Kasumi-1 (cell line): ENCODE data around the gene KIRREL1.
"Not testable (repeated sequence)": the region's sequence is repeated elsewhere in the genome, so short reads cannot be mapped to it uniquely, and the experiment has no call there.

ENCODE experiments used
- DNase-seq, 2 experiments: peaks; one replicate each; lab custom pipeline; 2025; lab: John Stamatoyannopoulos, UW

Gene KIRREL1

DNA sequence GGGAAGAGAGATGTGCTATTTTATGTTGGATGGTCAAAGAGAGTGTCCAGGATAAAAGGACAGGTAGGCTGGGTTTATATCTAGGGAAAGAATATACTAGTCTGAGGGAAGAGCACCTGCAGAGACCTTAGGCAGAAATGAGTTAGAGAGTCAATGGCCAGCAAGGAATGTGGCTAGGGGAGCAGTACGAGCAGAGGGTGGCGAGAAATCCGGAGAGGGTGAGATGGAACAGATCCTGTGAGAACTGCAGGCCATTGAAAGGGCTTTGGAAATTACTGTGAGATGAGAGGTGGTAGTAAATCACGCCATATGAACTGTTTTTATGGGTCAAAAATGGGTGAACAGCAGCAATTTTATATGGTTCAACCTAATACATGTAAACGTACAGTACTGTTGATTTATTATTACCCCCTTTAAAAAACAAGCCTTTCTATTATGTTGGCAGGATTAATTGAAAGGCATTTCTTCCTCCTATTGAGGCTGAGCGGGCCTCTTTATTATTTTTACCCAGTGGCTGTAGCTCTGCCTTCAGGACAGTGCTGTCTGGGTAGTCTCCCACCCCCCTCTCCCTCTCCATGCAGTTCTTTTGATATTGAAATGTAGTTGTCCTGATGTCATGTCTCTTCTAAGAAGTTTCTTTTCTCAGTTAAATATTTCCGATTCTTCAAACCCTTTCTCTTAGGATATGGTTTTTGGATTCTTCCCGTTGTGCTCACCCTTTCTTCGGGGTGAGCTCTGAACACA is 112.1 kb downstream of the KIRREL1 start:
- DNase-seq = no peak

GRCh38 chr1:158107916-158108315 is 114.5 kb downstream of the KIRREL1 start:
- no peak for DNase-seq

DNA sequence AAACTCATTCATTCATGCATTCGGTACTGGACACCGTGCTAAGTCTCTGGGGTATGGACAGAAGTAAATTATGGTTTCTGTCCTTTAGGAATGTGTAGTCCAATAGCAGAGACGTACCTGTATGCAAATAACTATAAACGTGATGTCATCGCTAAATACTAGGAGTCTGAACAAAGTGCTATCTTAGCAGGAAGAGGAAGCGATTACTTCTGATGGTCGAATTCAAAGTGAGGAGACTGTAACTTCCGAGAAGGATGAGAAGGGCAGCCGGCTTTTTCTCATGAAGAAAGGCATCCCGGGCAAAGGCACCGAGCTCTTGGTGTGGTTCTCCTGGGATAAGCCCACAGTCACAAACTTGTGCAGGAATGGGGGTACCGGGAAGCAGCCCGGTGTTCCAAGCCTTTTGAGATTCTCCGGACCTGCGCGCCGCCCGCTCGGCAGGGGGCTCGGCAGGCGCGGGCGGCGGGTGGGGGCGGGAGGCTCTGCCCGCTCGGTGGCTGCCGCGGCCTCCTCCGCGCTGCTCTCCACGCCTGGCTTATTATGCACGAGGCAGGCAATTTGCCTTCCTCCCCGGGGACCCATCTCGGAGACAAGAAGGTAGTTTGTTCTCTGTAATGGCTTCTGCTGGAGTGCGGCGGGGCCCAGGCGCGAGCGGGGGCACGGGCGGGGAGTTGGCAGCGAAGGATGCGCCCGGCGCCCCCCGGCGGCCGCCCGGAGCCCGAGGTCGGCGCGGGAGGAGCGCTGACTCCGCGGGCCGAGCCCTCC is 119.7 kb downstream of the KIRREL1 start:
- DNase-seq = no peak

DNA sequence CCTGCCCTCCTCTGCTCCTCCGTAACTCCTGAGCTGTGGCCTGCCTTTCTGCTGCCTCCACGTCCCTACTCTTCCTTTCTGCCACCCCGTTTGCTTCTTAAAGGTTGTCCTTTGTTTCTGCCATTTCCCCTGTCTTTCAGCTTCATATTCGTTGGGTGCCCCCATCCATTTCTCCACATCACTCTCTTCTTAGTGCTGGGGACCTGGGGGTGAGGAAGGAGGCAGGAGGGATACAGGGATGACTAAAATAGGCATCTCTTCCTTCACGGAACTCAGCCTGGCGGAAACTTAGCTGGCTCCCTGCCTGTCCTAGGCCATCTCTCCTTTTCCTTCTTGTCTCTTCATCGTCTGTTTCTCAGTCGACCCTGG is 120.3 kb downstream of the KIRREL1 start:
- DNase-seq = no peak

- DNase-seq = no peak
Measured at GRCh38 chr1:158115126-158115525, 121.7 kb downstream of the KIRREL1 start.

DNA sequence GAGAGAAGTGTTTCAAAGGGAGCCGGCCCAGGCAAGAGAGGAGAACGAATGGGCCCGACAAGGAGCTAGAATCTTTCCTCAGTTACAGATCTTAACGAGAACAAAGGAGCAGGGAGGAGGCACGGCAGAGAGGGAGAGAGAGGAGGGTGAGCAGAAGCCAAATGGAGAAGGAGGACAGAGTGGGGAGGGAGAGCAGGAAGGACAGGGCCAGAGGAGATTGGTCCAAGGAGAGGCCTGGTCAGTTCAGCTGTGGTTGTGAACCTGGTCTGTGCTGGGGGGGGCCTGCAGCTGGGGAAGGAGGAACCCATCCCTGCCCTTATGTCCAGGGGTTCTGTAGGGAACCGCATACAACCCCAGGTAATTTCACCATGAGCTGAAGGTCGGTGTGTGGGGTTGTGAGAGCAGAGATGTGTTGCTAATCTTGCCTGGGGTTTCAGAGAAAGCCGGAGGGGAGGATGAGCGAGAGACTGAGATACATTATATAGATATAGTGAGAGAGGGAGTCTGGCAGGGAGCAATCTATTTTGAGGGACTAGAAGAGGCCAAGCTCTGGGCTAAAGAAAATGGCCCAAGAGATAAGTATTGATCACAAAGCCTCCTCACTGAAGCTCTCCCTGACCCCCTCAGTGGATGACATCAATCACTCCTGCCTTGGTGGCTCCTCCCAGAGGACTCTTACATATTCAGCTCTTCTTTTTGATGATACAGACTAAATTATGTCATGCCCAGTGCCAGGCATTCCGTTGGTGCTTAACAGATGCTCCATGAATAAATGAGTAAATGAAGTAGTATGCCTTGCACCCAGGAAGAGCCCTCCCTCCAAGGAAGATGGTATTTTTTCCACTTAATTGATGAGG is 123.1 kb downstream of the KIRREL1 start:
- DNase-seq = no peak

- DNase-seq = peak; percentile 2 to 11
Measured at GRCh38 chr1:158117854-158118704, 124.6 kb downstream of the KIRREL1 start.

GRCh38 chr1:158118713-158119402 is 125.4 kb downstream of the KIRREL1 start:
- no peak for DNase-seq

DNA sequence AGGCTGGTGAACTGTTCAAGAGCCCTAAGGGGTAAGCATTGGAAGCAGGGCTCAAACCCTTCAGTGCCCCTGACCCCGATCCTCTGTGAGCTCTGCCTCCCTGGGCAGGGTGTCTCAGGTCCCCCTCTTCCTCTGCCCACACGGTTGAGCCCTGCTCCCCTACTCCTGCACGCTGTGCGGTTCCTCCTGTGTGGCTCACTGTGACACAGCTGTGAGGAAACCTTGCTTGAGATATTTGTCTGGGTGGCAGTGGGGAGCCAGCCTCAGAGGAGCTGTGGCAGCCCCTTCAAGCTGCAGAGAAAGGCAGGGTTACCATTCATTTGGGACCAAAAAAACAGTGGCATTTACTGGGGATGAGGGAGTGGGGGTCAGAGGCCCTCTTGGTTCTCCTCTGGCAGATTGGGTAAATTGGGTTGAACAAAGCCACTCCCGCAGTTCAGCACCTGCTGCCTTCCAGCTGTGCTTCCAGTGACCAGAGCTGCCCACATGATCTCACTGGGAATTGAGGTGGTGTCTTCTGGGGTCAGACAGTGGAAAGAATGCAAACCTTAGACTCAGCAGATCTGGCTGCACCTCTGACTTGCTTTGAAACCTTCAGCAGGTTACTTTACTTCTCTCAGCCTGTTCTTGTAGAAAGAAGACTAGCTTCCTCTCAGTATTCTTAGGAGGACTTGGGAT is 126.7 kb downstream of the KIRREL1 start:
- DNase-seq = no peak

- DNase-seq = peak; percentile 11 to 16
Measured at GRCh38 chr1:158121604-158122254, 128.3 kb downstream of the KIRREL1 start.

GRCh38 chr1:158122833-158123388 is 129.5 kb downstream of the KIRREL1 start:
- DNase-seq = no peak

DNA sequence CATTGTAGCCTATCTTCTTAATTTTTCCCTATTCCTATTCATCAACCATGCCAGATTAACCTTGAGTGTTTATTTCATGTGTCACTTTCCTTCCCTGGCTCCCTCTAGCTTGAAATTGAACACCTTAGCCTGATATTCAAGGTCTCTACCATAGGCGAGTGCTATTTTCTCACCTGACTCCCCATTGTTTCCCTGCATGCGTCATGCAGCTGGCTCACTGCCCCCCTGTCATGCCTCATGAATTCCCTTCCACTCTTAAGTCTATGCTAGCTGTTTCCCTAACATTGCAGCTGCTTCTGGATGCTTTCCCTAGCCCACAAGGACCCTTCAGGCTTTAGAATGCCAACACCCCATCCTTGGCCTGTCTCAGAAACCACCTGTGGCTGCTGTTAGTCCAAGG is 130.6 kb downstream of the KIRREL1 start:
- DNase-seq = no peak

- peak; percentile 88 to 90 for DNase-seq
Measured at GRCh38 chr1:158124999-158125398, 131.6 kb downstream of the KIRREL1 start.

DNA sequence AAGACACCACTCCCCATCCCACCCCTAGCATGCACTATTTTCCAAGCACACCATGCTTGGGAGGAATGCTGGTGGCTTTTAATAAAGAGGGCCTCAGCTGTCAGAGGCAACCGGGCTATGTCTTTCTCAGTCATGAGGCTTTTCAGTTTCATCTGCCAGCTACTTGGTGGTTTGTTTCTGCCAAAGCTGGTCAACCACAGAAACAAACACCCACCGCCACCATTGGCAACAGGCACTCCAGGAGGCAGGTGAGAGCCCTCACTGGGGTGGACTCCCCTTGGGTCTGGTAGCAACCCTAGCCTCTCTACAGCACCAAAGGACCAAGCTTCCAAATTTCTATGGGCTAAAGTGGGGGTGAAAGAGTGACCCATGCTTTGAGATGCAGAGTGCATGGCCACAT is 133.0 kb downstream of the KIRREL1 start:
- no peak for DNase-seq

- not testable (repeated sequence) for DNase-seq
Measured at GRCh38 chr1:158128531-158128930, 135.1 kb downstream of the KIRREL1 start.

GRCh38 chr1:158131217-158131616 is 137.8 kb downstream of the KIRREL1 start:
- DNase-seq = no peak

DNA sequence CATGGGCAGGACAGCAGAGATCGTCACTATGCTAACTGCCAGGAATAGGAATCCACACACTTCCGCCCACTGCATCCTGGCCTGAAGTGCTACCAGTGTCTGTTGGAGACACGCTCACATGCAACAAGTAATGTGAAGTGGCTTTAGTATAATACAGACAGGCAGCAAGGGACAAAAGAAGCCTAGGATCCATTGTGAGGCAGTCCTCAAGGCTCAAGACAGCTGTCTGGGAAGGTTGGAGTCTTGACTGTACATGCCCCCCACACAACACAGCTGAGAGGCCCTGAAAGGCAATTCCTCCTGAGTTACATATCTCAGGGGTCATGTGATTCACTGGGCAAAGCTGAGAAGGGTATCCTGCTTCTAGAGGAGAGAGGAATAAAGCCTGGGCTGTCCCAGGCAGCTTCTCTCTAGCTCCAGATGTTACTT is 147.3 kb downstream of the KIRREL1 start:
- no peak for DNase-seq

DNA sequence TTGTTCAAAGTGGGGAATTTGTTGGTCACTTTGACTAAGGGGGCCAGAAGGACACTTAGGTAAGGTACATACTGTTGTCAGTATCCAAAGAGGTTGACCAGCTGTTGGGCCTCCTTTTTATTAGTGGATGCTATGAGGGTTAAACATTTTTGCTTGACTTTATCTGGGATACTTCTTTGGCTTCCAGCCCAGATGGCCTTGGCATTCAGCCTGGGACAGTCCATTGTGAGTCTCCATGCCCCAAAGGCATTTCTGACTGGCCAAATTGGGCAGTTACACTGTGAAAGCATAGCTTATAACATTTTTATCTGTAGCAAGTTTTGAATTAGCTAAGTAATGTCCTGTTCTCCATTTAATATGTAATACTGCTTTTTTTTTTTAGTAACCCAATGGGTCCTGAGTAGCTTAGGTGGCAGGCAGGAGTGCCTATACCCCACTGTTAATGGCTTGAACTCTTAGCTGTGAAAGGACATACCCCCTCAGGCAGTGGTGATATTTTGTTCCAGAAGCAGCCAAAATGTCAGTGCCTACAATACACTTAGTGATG is 151.8 kb downstream of the KIRREL1 start:
- DNase-seq = no peak

DNA sequence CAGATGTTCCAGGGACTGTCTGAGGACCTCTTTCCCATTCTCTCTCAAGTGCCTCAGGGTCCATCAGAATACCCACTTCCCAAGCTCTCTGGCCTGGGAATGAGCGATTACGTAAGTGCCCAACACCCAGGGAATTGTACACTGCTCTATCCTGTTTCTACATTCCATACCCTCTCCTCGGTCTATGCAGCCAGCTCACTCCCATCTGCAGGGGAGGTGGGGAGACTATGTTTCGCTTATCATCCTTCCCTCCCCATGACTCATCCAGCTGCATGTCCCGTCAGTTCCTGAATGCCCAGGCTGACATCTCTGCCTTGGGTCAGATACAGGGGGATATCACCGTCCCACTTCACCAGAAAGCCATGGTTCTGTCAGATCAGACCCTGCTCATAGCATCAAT is 152.7 kb downstream of the KIRREL1 start:
- no peak for DNase-seq
